ENCODE measurements around the gene ZNF546.
A peak's percentile ranks its signal among the peaks of the same experiment; 100 is the strongest.
"Not testable (repeated sequence)": the region's sequence is repeated elsewhere in the genome, so short reads cannot be mapped to it uniquely, and the experiment has no call there.

Gene ZNF546

DNA sequence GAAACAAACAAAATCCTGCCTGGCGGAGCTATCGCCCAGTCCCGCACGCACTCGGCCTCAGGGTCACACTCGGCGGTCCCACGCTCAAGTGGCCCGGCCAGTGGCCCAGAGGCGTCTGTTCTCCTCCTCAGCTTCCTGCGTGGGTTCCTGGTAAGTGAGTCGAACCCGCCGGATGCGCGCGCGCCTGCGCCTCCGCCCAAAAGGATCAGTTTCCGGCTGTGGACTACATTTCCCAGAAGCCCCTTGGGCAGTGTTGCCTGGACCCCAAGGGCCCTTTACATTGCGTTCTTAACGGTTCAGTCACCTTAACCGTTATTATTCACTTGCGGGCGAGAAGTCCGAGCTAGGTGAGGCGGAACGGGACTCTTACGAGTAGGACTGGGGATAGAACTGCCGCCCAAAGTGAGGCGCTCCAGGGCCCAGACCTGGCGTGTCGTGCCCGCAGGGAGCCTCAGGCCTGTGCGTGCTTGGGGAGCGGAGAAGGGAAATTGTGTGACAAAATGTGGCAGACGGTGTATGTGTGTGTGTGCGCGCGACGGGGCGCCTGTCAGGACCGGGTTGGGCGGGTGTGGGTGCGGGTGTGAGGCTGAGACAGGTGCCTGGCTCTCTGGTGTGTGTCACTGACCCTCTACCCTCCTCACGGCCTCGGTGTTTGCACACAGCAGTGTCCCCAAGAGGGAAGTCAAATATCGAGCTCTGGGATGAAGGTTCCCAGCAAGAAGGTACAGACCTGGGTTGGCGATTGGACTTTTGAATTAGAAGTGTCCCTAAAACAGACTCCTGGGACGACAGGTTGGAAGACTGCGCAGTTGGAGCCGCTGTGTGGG is at the start of gene ZNF546:
Gene ZNF546, plus strand, starts transcription at position 250 of the 827 bp plus-strand sequence. CDS start 1,267 bp downstream, outside the sequence.
- TF ChIP-seq, protein P1, sequence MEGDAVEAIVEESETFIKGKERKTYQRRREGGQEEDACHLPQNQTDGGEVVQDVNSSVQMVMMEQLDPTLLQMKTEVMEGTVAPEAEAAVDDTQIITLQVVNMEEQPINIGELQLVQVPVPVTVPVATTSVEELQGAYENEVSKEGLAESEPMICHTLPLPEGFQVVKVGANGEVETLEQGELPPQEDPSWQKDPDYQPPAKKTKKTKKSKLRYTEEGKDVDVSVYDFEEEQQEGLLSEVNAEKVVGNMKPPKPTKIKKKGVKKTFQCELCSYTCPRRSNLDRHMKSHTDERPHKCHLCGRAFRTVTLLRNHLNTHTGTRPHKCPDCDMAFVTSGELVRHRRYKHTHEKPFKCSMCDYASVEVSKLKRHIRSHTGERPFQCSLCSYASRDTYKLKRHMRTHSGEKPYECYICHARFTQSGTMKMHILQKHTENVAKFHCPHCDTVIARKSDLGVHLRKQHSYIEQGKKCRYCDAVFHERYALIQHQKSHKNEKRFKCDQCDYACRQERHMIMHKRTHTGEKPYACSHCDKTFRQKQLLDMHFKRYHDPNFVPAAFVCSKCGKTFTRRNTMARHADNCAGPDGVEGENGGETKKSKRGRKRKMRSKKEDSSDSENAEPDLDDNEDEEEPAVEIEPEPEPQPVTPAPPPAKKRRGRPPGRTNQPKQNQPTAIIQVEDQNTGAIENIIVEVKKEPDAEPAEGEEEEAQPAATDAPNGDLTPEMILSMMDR (IDR thresholded peaks at IDR 0.05) = no peak
- intact Hi-C loops (cut with DNase I; ENCODE audit: low total_unique reads) = no loop called here
- peaks cover 0 to 10% (median 9%) of the 10 kb centered on the region in 3 donors for H3K36me3 ChIP-seq
- H3K27me3 ChIP-seq = no peaks in the 10 kb centered on the region
- peak within 1 kb of the TSS; percentile 94 to 95 for H3K27ac ChIP-seq
- H3K4me3 ChIP-seq = peak within 1 kb of the TSS; percentile 59 to 82
- peaks cover 0 to 4% (median 4%) of the 10 kb centered on the region in 3 donors for H3K9me3 ChIP-seq
- DNase-seq = peak; percentile 93 to 96
- peaks cover 0 to 21% (median 16%) of the 10 kb centered on the region in 4 donors for H3K4me1 ChIP-seq

DNA sequence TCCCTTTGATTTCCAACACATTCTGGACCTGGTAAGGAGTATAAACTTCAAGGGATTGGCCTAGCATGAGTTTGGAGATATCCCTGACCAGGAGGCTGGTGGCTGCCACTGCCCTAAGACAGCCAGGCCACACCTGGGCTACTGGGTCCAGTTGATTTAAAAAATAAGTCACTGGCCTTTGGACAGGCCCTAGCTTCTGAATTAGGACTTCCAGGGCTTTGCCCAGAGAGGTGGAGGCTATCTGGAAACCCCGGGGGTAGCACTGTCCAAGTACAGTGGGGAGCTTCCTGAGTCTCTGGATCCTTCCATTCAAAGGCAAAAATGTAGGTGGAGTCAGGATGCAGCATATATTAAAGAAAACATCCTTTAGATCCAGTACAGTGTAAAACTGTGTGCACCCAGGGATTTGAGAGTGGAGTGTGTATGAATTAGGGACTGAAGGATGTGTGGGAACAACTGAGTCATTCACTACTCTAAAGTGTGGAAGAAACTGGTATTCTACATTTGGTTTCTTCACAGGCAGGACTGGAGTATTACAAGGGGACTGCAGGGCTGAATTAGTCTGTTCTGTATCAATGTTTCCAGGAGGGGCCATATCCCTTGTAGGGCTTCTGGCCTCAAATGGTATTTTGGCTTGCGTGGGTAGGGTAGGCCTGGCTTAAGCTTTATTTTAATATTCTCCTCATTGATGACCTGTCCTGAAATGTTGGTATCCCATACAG is 47.7 kb upstream of the ZNF546 start:
- no peaks in the 10 kb centered on the region for H3K36me3 ChIP-seq

DNA sequence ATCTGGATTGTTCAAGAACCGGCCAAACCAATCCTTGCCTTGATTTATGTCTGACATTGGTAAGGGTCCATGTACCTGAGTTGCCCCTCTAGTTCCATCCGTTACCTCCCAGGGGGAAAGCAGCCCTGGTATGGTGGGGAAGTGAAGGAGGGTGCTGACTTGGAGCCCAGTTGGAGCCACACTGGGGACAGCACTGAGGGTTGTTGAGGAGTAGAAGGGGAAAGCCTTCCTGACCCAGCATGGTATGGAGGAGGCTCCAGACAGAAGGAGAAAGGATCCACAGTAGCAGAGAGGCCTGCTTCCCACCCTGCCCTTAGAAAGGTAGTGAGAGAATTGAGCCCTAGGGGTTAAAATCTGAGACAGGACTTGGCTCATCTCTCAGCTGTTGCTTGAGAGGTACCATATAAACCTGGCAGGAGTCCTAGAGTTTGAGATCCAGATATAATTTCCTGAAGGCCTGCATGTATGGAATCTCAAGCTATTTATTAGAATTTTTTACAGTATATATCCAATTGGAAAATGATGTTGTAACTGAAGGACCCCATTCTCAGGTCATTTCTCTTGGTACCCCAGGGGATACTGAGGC is 45.7 kb upstream of the ZNF546 start:
- Histone ChIP-seq H3K4me3 (no peak overlapping the region), H3K27me3 (no peaks in the 10 kb centered on the region), H3K4me1 (no peaks in the 10 kb centered on the region), H3K27ac (no peak overlapping the region), H3K36me3 (no peaks in the 10 kb centered on the region), H3K9me3 (no peaks in the 10 kb centered on the region)
- no peak for DNase-seq
- TF ChIP-seq, protein P1 (IDR thresholded peaks at IDR 0.05) = no peak
- intact Hi-C loops (cut with DNase I; ENCODE audit: low total_unique reads) = no loop called here

More for the DNA sequence above, 47.7 kb upstream of the ZNF546 start:
- H3K27ac ChIP-seq = no peak overlapping the region
- H3K9me3 ChIP-seq = no peaks in the 10 kb centered on the region
- TF ChIP-seq, protein P1 (IDR thresholded peaks at IDR 0.05) = no peak
- DNase-seq = no peak
- H3K27me3 ChIP-seq = no peaks in the 10 kb centered on the region
- H3K4me3 ChIP-seq = no peak overlapping the region
- H3K4me1 ChIP-seq = no peaks in the 10 kb centered on the region
- intact Hi-C loops (cut with DNase I; ENCODE audit: low total_unique reads) = no loop called here

DNA sequence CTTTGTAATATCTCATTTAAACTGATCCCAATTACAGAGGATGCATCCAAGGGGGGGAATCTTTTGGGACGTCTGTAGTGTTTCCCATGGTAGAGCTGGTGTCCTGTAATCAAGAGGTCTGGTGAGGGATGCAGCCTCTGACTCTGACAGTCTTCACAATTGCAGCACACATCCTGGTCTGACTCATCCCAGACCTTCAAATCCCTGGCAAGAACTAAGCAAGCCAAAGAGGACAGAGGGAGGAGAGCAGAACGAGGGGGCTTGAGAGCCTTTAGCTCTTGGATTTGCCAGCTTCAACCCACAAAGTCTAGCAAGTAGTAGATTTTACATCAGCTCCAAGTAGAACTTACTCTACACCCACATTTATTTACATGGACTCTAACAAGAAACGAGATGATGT is 45.2 kb upstream of the ZNF546 start:
- H3K27ac ChIP-seq = no peak overlapping the region
- no peaks in the 10 kb centered on the region for H3K4me1 ChIP-seq
- no peaks in the 10 kb centered on the region for H3K9me3 ChIP-seq
- no peak overlapping the region for H3K4me3 ChIP-seq
- no peaks in the 10 kb centered on the region for H3K27me3 ChIP-seq
- DNase-seq = no peak
- TF ChIP-seq, protein P1 (IDR thresholded peaks at IDR 0.05) = no peak
- intact Hi-C loops (cut with DNase I; ENCODE audit: low total_unique reads) = no loop called here
- H3K36me3 ChIP-seq = no peaks in the 10 kb centered on the region

DNA sequence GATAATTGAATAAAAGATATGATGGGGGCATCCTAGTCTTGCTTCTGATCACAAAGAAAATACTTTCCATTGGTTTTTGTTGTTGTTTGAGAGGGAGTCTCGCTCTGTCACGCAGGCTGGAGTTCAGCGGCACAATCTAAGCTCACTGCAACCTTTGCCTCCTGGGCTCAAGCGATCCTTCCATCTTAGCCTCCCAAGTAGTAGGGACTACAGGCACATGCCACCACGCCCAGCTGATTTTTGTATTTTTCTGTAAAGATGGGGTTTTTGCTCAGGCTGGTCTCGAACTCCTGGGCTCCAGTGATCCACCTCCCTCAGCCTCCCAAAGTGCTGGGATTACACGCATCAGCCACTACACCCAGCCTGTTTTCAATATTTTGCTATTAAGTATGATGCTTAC is 42.9 kb upstream of the ZNF546 start:
- Histone ChIP-seq H3K27ac (no peak overlapping the region), H3K9me3 (no peaks in the 10 kb centered on the region), H3K27me3 (no peaks in the 10 kb centered on the region), H3K36me3 (no peaks in the 10 kb centered on the region), H3K4me3 (no peak overlapping the region), H3K4me1 (no peaks in the 10 kb centered on the region)
- TF ChIP-seq, protein P1 (IDR thresholded peaks at IDR 0.05) = no peak
- intact Hi-C loops (cut with DNase I; ENCODE audit: low total_unique reads) = no loop called here
- no peak for DNase-seq

DNA sequence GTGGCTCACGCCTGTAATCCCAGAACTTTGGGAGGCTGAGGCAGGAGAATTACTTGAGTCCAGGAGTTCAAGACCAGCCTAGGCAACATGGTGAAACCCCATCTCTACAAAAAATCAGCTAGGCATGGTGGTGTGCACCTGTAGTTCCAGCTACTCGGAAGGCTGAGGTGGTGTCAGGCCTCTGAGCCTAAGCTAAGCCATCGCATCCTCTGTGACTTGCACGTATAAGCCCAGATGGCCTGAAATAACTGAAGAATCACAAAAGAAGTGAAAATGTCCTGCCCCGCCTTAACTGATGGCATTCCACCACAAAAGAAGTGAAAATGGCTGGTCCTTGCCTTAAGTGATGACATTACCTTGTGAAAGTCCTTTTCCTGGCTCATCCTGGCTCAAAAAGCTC is 39.0 kb upstream of the ZNF546 start:
- H3K27me3 ChIP-seq; H3K27ac ChIP-seq; H3K4me3 ChIP-seq; H3K9me3 ChIP-seq; H3K36me3 ChIP-seq; H3K4me1 ChIP-seq; intact Hi-C loops (cut with DNase I; ENCODE audit: low total_unique reads); DNase-seq: not testable (repeated sequence)

DNA sequence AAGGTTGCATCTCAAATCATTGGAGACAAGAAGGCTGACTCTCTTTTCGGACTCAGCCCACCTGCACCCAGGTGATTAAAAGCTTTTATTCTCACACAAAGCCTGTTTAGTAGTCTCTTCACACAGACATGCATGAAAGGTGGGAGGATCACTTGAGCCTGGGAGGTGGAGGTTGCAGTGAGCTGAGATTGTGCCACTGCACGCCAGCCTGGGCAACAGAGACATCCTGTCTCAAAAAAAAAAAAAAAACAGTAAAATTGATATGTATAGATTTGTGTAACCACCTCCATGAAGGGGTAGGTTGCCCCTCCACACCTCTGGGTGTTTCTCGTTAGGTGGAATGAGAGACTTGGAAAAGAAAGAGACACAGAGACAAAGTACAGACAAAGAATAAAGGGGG is 37.9 kb upstream of the ZNF546 start:
- H3K36me3 ChIP-seq; H3K9me3 ChIP-seq; DNase-seq; H3K27ac ChIP-seq; intact Hi-C loops (cut with DNase I; ENCODE audit: low total_unique reads); H3K4me1 ChIP-seq; H3K4me3 ChIP-seq; H3K27me3 ChIP-seq: not testable (repeated sequence)

DNA sequence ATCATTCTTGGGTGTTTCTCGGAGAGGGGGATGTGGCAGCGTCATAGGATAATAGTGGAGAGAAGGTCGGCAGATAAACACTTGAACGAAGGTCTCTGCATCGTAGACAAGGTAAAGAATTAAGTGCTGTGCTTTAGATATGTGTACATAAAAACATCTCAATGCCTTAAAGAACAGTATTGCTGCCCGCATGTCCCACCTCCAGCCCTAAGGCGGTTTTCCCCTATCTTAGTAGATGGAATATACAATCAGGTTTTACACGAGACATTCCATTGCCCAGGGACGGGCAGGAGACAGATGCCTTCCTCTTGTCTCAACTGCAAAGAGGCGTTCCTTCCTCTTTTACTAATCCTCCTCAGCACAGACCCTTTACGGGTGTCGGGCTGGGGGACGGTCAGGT is 37.5 kb upstream of the ZNF546 start:
- intact Hi-C loops (cut with DNase I; ENCODE audit: low total_unique reads); H3K9me3 ChIP-seq; H3K4me1 ChIP-seq; H3K27ac ChIP-seq; H3K4me3 ChIP-seq; H3K27me3 ChIP-seq; H3K36me3 ChIP-seq; DNase-seq: not testable (repeated sequence)

All from tibial artery (tissue), 4 donors.